ENCODE data around the gene VEGFA.

The VEGFA gene

DNA sequence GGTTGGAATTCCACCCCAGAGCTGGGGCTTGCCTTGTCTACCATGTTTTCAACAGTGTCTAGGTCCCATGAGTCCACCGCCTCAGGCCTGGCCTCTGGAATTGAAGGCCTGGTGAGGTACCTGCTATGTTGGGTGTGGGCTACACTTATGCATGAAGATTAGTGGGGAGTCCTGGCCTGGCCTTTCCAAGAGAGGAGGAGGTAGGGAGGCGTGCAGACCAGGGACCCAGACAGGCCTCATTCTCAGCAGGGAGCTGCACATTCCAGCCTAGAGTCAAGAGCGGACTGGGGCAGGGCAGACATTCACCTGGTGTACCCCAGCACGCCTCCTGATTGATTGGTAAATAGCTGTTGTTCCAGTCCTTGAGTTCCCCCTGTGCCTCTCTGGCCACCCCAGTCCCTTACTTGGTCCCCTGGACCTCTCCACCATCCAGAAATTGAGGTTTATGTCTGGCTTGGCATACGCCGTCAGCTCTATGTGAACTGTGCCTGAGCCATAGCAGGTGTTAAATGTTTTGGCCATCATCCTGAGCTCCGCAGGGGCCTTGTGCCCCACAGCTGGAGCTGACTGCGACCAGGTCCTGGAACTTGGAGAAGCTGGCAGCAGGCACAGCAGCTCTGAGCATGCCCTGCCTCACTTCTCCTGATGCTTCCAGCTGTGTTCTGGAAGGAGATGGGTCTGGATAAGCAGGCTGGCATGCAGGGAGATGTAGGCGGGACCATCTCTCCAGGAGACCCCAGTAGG, 8.2 kb upstream of the VEGFA start:
- Histone ChIP-seq H3K27me3 (ENCODE audit: low read depth, low read length) (no peaks in the 10 kb centered on the region), H3K36me3 (ENCODE audit: control insufficient read depth in 1 of 2, insufficient read depth in 2 of 2, low read length in 2 of 2) (no peaks in the 10 kb centered on the region), H3K4me1 (ENCODE audit: control insufficient read depth in 1 of 2, insufficient read depth in 2 of 2, low read length in 2 of 2) (no peaks in the 10 kb centered on the region), H3K4me3 (ENCODE audit: low read depth in 1 of 2, low read length in 2 of 2) (no peak overlapping the region), H3K9me3 (ENCODE audit: control insufficient read depth in 1 of 2, low read length in 2 of 2) (no peaks in the 10 kb centered on the region), H3K27ac (ENCODE audit: low read length) (no peak overlapping the region)

- no peaks in the 10 kb centered on the region for H3K36me3 ChIP-seq (ENCODE audit: control insufficient read depth in 1 of 2, insufficient read depth in 2 of 2, low read length in 2 of 2)
- H3K4me3 ChIP-seq (ENCODE audit: low read depth in 1 of 2, low read length in 2 of 2) = no peak overlapping the region
- no peaks in the 10 kb centered on the region for H3K27me3 ChIP-seq (ENCODE audit: low read depth, low read length)
- H3K27ac ChIP-seq (ENCODE audit: low read length) = no peak overlapping the region
- H3K4me1 ChIP-seq (ENCODE audit: control insufficient read depth in 1 of 2, insufficient read depth in 2 of 2, low read length in 2 of 2) = no peaks in the 10 kb centered on the region
- no peaks in the 10 kb centered on the region for H3K9me3 ChIP-seq (ENCODE audit: control insufficient read depth in 1 of 2, low read length in 2 of 2)
Measured at GRCh38 chr6:43762410-43762768, 7.6 kb upstream of the VEGFA start.

GRCh38 chr6:43762966-43763695, 6.9 kb upstream of the VEGFA start:
- Histone ChIP-seq H3K9me3 (ENCODE audit: control insufficient read depth in 1 of 2, low read length in 2 of 2) (no peaks in the 10 kb centered on the region), H3K27me3 (ENCODE audit: low read depth, low read length) (no peaks in the 10 kb centered on the region), H3K27ac (ENCODE audit: low read length) (no peak overlapping the region), H3K4me1 (ENCODE audit: control insufficient read depth in 1 of 2, insufficient read depth in 2 of 2, low read length in 2 of 2) (peaks cover 0 to 5% of the 10 kb centered on the region in 2 donors), H3K36me3 (ENCODE audit: control insufficient read depth in 1 of 2, insufficient read depth in 2 of 2, low read length in 2 of 2) (no peaks in the 10 kb centered on the region), H3K4me3 (ENCODE audit: low read depth in 1 of 2, low read length in 2 of 2) (no peak overlapping the region)

GRCh38 chr6:43763812-43764522, 6.0 kb upstream of the VEGFA start:
- no peak overlapping the region for H3K4me3 ChIP-seq (ENCODE audit: low read depth in 1 of 2, low read length in 2 of 2)
- no peak overlapping the region for H3K27ac ChIP-seq (ENCODE audit: low read length)
- H3K4me1 ChIP-seq (ENCODE audit: control insufficient read depth in 1 of 2, insufficient read depth in 2 of 2, low read length in 2 of 2) = peaks cover 4 to 12% of the 10 kb centered on the region in 2 donors
- H3K27me3 ChIP-seq (ENCODE audit: low read depth, low read length) = no peaks in the 10 kb centered on the region
- no peaks in the 10 kb centered on the region for H3K36me3 ChIP-seq (ENCODE audit: control insufficient read depth in 1 of 2, insufficient read depth in 2 of 2, low read length in 2 of 2)
- no peaks in the 10 kb centered on the region for H3K9me3 ChIP-seq (ENCODE audit: control insufficient read depth in 1 of 2, low read length in 2 of 2)

DNA sequence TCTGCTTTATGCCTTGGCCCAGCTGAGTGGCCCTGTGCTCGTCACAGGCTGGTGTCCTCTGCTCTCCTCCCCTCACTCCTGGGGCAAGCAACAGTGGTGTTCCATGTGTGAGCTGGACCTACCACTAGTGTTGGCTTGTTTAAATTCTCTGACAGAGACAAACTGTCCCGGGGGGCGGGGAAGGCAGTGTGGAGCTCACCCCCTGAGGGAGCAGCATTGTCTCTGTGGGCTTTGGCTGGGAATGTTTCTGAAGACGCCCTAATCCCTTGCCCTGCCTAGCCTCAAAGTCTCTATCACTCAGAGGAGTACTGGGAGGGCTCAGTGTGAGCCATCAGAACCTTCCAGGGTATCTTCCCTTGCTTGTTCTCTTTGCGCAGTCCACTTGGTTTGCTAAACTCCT, 5.2 kb upstream of the VEGFA start:
- no peak overlapping the region for H3K27ac ChIP-seq (ENCODE audit: low read length)
- H3K27me3 ChIP-seq (ENCODE audit: low read depth, low read length) = no peaks in the 10 kb centered on the region
- peaks cover 7 to 18% of the 10 kb centered on the region in 2 donors for H3K4me1 ChIP-seq (ENCODE audit: control insufficient read depth in 1 of 2, insufficient read depth in 2 of 2, low read length in 2 of 2)
- no peaks in the 10 kb centered on the region for H3K36me3 ChIP-seq (ENCODE audit: control insufficient read depth in 1 of 2, insufficient read depth in 2 of 2, low read length in 2 of 2)
- H3K9me3 ChIP-seq (ENCODE audit: control insufficient read depth in 1 of 2, low read length in 2 of 2) = no peaks in the 10 kb centered on the region
- no peak overlapping the region for H3K4me3 ChIP-seq (ENCODE audit: low read depth in 1 of 2, low read length in 2 of 2)

GRCh38 chr6:43765776-43766499, 4.1 kb upstream of the VEGFA start:
- H3K36me3 ChIP-seq (ENCODE audit: control insufficient read depth in 1 of 2, insufficient read depth in 2 of 2, low read length in 2 of 2) = no peaks in the 10 kb centered on the region
- peaks cover 7 to 18% of the 10 kb centered on the region in 2 donors for H3K4me1 ChIP-seq (ENCODE audit: control insufficient read depth in 1 of 2, insufficient read depth in 2 of 2, low read length in 2 of 2)
- no peaks in the 10 kb centered on the region for H3K27me3 ChIP-seq (ENCODE audit: low read depth, low read length)
- H3K9me3 ChIP-seq (ENCODE audit: control insufficient read depth in 1 of 2, low read length in 2 of 2) = no peaks in the 10 kb centered on the region
- no peak overlapping the region for H3K4me3 ChIP-seq (ENCODE audit: low read depth in 1 of 2, low read length in 2 of 2)
- peak overlapping the region; percentile 10 for H3K27ac ChIP-seq (ENCODE audit: low read length)

DNA sequence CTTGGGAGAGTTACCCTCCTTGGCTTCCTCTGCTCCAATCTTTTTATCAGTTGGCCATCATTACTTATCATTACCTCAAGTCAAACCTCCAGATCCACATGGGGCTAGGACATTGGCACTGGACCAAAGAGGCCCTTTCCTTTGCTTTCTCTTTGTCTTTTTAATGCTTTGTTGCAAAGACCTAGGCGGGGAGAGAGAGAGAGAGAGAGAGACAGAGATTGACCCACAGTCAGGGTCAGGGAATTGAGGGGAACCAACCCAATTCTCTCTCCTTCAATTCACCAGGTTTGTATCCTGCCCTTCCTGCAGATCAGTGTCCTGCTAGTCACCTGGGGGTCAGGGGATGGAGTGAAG, 3.5 kb upstream of the VEGFA start:
- Histone ChIP-seq H3K27ac (ENCODE audit: low read length) (peak overlapping the region; percentile 10), H3K4me1 (ENCODE audit: control insufficient read depth in 1 of 2, insufficient read depth in 2 of 2, low read length in 2 of 2) (peaks cover 7 to 18% of the 10 kb centered on the region in 2 donors)

GRCh38 chr6:43766964-43767461, 3.0 kb upstream of the VEGFA start:
- peaks cover 7 to 18% of the 10 kb centered on the region in 2 donors for H3K4me1 ChIP-seq (ENCODE audit: control insufficient read depth in 1 of 2, insufficient read depth in 2 of 2, low read length in 2 of 2)
- H3K27ac ChIP-seq (ENCODE audit: low read length) = peak overlapping the region; percentile 80
- H3K9me3 ChIP-seq (ENCODE audit: control insufficient read depth in 1 of 2, low read length in 2 of 2) = no peaks in the 10 kb centered on the region
- H3K36me3 ChIP-seq (ENCODE audit: control insufficient read depth in 1 of 2, insufficient read depth in 2 of 2, low read length in 2 of 2) = no peaks in the 10 kb centered on the region
- no peak overlapping the region for H3K4me3 ChIP-seq (ENCODE audit: low read depth in 1 of 2, low read length in 2 of 2)
- H3K27me3 ChIP-seq (ENCODE audit: low read depth, low read length) = no peaks in the 10 kb centered on the region

More for the DNA sequence above, 3.5 kb upstream of the VEGFA start:
- no peak overlapping the region for H3K4me3 ChIP-seq (ENCODE audit: low read depth in 1 of 2, low read length in 2 of 2)
- H3K36me3 ChIP-seq (ENCODE audit: control insufficient read depth in 1 of 2, insufficient read depth in 2 of 2, low read length in 2 of 2) = no peaks in the 10 kb centered on the region
- no peaks in the 10 kb centered on the region for H3K9me3 ChIP-seq (ENCODE audit: control insufficient read depth in 1 of 2, low read length in 2 of 2)
- no peaks in the 10 kb centered on the region for H3K27me3 ChIP-seq (ENCODE audit: low read depth, low read length)

GRCh38 chr6:43767553-43768505, 2.2 kb upstream of the VEGFA start:
- Histone ChIP-seq H3K27ac (ENCODE audit: low read length) (peak overlapping the region; percentile 80), H3K27me3 (ENCODE audit: low read depth, low read length) (no peaks in the 10 kb centered on the region), H3K9me3 (ENCODE audit: control insufficient read depth in 1 of 2, low read length in 2 of 2) (no peaks in the 10 kb centered on the region), H3K4me3 (ENCODE audit: low read depth in 1 of 2, low read length in 2 of 2) (no peak overlapping the region), H3K4me1 (ENCODE audit: control insufficient read depth in 1 of 2, insufficient read depth in 2 of 2, low read length in 2 of 2) (peaks cover 7 to 25% of the 10 kb centered on the region in 2 donors), H3K36me3 (ENCODE audit: control insufficient read depth in 1 of 2, insufficient read depth in 2 of 2, low read length in 2 of 2) (no peaks in the 10 kb centered on the region)

DNA sequence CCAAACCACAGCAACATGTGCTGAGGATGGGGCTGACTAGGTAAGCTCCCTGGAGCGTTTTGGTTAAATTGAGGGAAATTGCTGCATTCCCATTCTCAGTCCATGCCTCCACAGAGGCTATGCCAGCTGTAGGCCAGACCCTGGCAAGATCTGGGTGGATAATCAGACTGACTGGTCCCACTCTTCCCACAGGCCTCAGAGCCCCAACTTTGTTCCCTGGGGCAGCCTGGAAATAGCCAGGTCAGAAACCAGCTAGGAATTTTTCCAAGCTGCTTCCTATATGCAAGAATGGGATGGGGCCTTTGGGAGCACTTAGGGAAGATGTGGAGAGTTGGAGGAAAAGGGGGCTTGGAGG, 1.5 kb upstream of the VEGFA start:
- Histone ChIP-seq H3K4me1 (ENCODE audit: control insufficient read depth in 1 of 2, insufficient read depth in 2 of 2, low read length in 2 of 2) (peaks cover 7 to 30% of the 10 kb centered on the region in 2 donors), H3K27ac (ENCODE audit: low read length) (peak overlapping the region; percentile 16), H3K9me3 (ENCODE audit: control insufficient read depth in 1 of 2, low read length in 2 of 2) (no peaks in the 10 kb centered on the region), H3K4me3 (ENCODE audit: low read depth in 1 of 2, low read length in 2 of 2) (no peak overlapping the region), H3K36me3 (ENCODE audit: control insufficient read depth in 1 of 2, insufficient read depth in 2 of 2, low read length in 2 of 2) (no peaks in the 10 kb centered on the region), H3K27me3 (ENCODE audit: low read depth, low read length) (no peaks in the 10 kb centered on the region)

Measured in muscle layer of duodenum (tissue), 2 donors.